Measurements from ENCODE around the gene APCDD1. TPM values are rescaled to one million over a fixed set of nuclear protein-coding genes. Genes with fewer than 3 reads are reported as not detected.

Gene APCDD1
- total RNA-seq, 1 experiment from 2014 or later: 355 TPM

DNA sequence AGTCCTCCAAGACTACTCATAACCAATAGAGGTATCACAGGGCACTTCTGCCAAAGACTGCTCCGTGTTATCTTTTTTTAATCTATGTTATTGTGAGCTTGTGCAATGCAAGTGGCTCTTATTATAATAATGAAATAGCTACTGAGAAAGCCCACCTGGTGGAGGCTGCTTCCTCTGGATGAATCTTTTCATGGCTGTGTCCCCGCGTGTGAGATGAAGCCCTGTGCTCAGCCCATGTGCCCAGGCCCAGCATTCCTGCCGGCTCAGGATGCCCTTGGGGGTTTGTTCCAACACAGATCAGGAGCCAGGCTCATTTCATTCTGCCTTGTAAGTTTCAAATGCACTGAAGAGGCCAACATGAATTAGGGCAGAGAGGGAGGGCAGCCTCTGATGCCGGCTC is 18.7 kb downstream of the APCDD1 start:
- TF ChIP-seq EZH2 (IDR thresholded peaks at IDR 0.05; ENCODE audit: borderline replicate concordance, low read depth, low read length, poor library complexity, severe bottlenecking): no peak
- no peak overlapping the region for H3K4me3 ChIP-seq (ENCODE audit: low read depth, low read length, poor library complexity, severe bottlenecking)
- peak overlapping the region; percentile 100 for H3K27ac ChIP-seq (ENCODE audit: low read depth, low read length, poor library complexity, severe bottlenecking)
- no TSS peak for BruUV-seq (replicated peaks)
- ChIA-PET CTCF (no interaction called here), POLR2A (ENCODE audit: low non-redundant PET) (interaction anchor here (0.6 kb wide), 1 partner anchor 10 kb away, joined by 15 read pairs; no protein-coding TSS in a partner anchor)
- no peaks in the 10 kb centered on the region for H3K27me3 ChIP-seq (replicated peaks; ENCODE audit: insufficient read depth, low read depth, low read length, poor library complexity)
- H3K4me1 ChIP-seq (ENCODE audit: insufficient read depth, low read length, poor library complexity, severe bottlenecking): peaks cover 98% of the 10 kb centered on the region
- peak; percentile 59 for DNase-seq (ENCODE audit: low spot score)
- peaks cover 91% of the 10 kb centered on the region for H3K36me3 ChIP-seq (ENCODE audit: insufficient read depth, low read length, poor library complexity, severe bottlenecking)
- no peaks in the 10 kb centered on the region for H3K9me3 ChIP-seq (ENCODE audit: low read depth, low read length, poor library complexity, severe bottlenecking)
- intact Hi-C loops (cut with micrococcal nuclease; ENCODE audit: unreplicated experiment): no loop called here

DNA sequence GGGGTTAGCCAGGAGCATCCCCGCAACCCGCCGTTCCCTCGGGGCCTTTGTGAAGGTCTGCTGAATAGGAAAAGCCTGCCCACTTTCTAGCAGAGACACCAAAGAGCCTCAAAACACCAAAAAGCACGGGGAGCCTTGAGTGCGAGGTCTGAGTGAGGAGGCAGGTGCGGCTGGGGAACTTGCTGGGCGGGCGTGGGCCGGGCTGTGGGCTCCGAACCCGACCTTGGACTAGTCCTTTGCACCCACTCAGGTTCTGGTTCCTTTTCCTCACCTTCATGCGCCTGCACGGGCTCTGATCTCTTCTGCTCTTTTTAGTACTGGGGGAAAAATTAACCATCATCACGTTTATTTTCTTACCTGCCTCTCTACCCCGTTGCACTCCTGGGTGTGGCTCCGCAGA is 19.9 kb downstream of the APCDD1 start:
- intact Hi-C loops (cut with micrococcal nuclease; ENCODE audit: unreplicated experiment): no loop called here
- POLR2A ChIA-PET (ENCODE audit: low non-redundant PET): interaction anchor here (0.5 kb wide), 1 partner anchor 853 kb away, joined by 7 read pairs; no protein-coding TSS in a partner anchor
- peaks cover 91% of the 10 kb centered on the region for H3K36me3 ChIP-seq (ENCODE audit: insufficient read depth, low read length, poor library complexity, severe bottlenecking)
- DNase-seq (ENCODE audit: low spot score): no peak
- H3K27ac ChIP-seq (ENCODE audit: low read depth, low read length, poor library complexity, severe bottlenecking): peak overlapping the region; percentile 100
- H3K27me3 ChIP-seq (replicated peaks; ENCODE audit: insufficient read depth, low read depth, low read length, poor library complexity): no peaks in the 10 kb centered on the region
- no TSS peak for BruUV-seq (replicated peaks)
- CTCF ChIA-PET: no interaction called here
- H3K4me3 ChIP-seq (ENCODE audit: low read depth, low read length, poor library complexity, severe bottlenecking): no peak overlapping the region
- H3K4me1 ChIP-seq (ENCODE audit: insufficient read depth, low read length, poor library complexity, severe bottlenecking): peaks cover 98% of the 10 kb centered on the region
- no peaks in the 10 kb centered on the region for H3K9me3 ChIP-seq (ENCODE audit: low read depth, low read length, poor library complexity, severe bottlenecking)
- TF ChIP-seq EZH2 (IDR thresholded peaks at IDR 0.05; ENCODE audit: borderline replicate concordance, low read depth, low read length, poor library complexity, severe bottlenecking): no peak
- TF ChIP-seq, protein P1, sequence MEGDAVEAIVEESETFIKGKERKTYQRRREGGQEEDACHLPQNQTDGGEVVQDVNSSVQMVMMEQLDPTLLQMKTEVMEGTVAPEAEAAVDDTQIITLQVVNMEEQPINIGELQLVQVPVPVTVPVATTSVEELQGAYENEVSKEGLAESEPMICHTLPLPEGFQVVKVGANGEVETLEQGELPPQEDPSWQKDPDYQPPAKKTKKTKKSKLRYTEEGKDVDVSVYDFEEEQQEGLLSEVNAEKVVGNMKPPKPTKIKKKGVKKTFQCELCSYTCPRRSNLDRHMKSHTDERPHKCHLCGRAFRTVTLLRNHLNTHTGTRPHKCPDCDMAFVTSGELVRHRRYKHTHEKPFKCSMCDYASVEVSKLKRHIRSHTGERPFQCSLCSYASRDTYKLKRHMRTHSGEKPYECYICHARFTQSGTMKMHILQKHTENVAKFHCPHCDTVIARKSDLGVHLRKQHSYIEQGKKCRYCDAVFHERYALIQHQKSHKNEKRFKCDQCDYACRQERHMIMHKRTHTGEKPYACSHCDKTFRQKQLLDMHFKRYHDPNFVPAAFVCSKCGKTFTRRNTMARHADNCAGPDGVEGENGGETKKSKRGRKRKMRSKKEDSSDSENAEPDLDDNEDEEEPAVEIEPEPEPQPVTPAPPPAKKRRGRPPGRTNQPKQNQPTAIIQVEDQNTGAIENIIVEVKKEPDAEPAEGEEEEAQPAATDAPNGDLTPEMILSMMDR (conservative IDR thresholded peaks at IDR 0.05; ENCODE audit: low read depth, low read length): no peak

DNA sequence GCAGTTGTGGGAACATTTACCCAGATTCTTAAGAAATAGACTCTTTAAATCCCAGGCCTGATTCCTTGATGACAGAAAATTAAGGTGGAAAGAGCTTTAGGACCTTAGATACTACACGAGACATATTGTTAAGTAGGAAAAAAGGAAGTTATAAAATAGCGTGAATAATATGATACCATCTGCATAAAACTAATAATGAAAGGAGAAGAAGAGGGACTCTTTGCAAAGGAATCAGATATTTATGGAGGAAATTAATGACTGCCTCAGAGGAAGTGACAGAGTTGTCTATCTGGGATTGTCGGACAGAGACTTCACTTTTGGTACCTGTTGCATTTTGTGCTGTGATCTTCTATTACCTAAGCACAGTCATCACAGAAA is 20.8 kb downstream of the APCDD1 start:
- CTCF ChIA-PET: no interaction called here
- Histone ChIP-seq H3K4me3 (ENCODE audit: low read depth, low read length, poor library complexity, severe bottlenecking) (no peak overlapping the region), H3K36me3 (ENCODE audit: insufficient read depth, low read length, poor library complexity, severe bottlenecking) (peaks cover 91% of the 10 kb centered on the region), H3K4me1 (ENCODE audit: insufficient read depth, low read length, poor library complexity, severe bottlenecking) (peaks cover 96% of the 10 kb centered on the region), H3K27ac (ENCODE audit: low read depth, low read length, poor library complexity, severe bottlenecking) (peak overlapping the region; percentile 100), H3K9me3 (ENCODE audit: low read depth, low read length, poor library complexity, severe bottlenecking) (no peaks in the 10 kb centered on the region), H3K27me3 (replicated peaks; ENCODE audit: insufficient read depth, low read depth, low read length, poor library complexity) (no peaks in the 10 kb centered on the region)
- intact Hi-C loops (cut with micrococcal nuclease; ENCODE audit: unreplicated experiment): loop anchor here (1.0 kb wide), 1 partner anchor 11 kb away; no protein-coding TSS in a partner anchor
- POLR2A ChIA-PET (ENCODE audit: low non-redundant PET): interaction anchor here (0.7 to 1.4 kb wide), 2 partner anchors 12 to 368 kb away, joined by 3 read pairs; no protein-coding TSS in a partner anchor
- BruUV-seq (replicated peaks): no TSS peak
- TF ChIP-seq EZH2 (IDR thresholded peaks at IDR 0.05; ENCODE audit: borderline replicate concordance, low read depth, low read length, poor library complexity, severe bottlenecking): no peak
- TF ChIP-seq, protein P1 (conservative IDR thresholded peaks at IDR 0.05; ENCODE audit: low read depth, low read length): no peak
- peak; percentile 50 for DNase-seq (ENCODE audit: low spot score)
